G401 (cell line): ENCODE measurements around the gene MBOAT1. TPM values are rescaled to one million over a fixed set of nuclear protein-coding genes. Genes with fewer than 3 reads are reported as not detected.

Experiments
- DNase-seq: peaks from one replicate; pipeline ENCODE4 v3.0.0-alpha.2; 2015; ENCODE audit warnings: low spot score
- in situ Hi-C: cut with HindIII; loops from 2 replicates; pipeline ENCODE4 v1.10.0; 2016; ENCODE audit warnings: low sequenced_read_pairs, mixed read lengths
- total RNA-seq: library from RNA; depleted of rRNA; stranded (reverse); fragments of >200 nt; shearing (Covaris generic); gene quantifications from 2 replicates; pipeline ENCODE4 v1.2.3, GENCODE V29; 2014

The MBOAT1 gene
- total RNA-seq, 1 experiment from 2014 or later: 1.9 TPM

DNA sequence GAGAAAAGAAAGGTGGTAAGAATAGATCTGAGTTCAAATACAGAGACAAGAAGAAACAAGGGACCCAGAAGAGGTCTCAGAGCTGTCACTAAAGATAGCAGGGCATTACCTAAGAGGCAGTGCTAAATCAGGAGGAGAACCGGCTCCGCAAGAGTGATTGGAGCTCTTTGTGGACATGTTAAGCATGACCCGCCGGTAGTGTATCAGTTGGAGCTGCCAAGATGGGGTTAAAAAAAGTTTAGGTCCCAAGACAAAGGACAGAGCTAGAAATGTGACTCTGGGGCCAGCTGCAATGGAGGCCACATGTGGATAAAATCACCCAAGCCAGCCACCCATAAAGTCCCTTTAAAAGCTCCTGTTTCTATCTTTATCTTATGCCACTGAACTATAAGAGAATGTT is 93.4 kb downstream of the MBOAT1 start:
- no peak for DNase-seq
- in situ Hi-C loops: no loop called here

DNA sequence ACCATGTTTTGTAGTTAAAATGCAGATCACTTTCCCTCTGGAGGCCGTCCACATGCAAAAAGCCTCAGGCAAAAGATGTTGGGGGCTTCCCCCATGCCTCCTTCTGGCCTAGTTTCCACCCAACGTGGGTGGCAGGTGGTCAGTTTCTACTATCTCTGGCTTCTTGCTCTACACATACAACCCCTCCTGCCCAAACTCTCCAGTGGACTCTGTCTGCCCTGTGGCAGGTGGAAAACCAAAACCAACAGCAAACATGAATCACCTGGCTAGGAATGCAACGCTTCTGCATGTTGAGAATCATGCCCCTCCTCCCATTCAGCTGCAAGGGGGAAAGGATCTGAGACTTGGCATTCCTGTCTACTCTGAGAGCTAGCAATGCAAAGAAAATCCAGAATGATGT is 94.8 kb downstream of the MBOAT1 start:
- DNase-seq: no peak
- in situ Hi-C loops: no loop called here

DNA sequence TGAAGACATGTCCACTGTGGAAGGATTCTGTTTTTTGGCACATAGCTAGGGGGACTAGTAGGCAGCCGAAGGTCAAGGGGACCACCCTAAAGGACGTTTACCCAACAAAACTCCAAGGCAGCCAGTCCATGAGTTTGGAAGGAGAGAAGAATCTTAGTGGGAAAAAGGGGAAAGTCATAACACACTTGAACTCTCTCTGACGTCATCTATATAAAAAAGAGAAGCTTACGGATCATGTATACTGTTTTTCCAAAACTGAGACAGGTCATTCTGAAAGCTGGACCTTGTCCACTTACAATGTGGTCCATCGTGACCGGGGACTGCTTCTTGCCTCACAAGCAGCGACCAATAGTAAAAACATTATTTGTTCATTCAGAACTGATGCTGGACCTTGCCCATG is 95.5 kb downstream of the MBOAT1 start:
- no peak for DNase-seq
- in situ Hi-C loops: no loop called here

DNA sequence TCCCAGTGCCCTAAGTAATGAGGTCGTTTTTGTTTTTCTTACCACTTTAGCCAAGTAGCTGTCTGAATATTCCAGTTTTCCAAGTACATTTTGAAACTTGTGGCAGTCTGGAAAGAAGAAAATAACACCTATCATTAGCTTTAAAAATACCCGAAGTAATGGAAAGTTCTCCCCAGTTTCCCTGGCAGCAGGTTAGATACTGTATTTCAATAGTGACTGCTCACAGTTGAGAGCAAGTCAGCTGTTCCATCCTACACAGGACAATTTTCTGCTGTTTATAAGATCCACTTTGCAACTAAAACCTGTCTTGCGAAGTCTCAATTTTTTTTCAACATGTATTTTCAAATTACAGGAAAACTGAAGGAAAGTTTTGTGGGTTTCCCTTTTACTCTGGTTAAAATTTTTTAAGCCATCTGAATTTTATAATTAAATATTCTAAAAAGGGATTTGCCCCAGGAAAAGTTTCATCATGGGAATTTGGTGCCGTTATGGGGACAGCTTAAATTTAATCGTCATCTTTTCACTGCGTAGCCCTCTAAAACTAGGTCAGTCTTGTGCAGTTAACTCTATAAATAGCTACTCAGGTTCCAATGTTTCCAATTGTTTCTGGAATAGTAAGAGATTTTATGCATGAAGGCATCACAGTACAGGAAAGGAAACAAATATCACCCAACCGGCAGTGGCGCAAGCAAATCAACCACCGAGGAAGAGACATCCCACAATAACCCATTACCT is 96.9 kb downstream of the MBOAT1 start:
- DNase-seq: no peak
- in situ Hi-C loops: no loop called here

DNA sequence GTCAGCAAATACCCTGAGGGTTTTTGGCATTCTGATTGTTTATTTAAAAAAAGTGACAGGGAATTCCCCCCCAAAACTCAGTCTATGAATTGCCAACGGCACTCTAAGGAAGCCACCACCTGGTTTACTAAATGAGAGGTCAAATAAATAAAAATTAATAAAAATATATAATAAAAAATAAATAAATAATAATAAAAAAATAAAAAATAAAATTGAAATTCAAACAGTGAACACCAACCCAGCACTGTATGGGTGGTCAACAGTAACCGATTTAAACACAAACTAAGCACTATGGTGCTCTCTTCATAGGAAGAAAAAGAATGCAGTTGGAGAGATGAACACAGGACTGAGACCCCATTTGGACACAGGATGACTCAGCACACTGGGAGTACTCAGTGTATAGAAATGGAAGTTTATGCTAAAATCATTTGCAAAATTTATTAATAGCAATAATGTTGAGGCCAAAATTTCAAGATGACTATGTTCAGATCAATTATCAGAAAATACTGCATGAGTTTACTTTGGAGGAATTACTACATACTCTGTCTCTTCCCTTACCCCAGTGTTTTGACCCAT is 98.5 kb downstream of the MBOAT1 start:
- in situ Hi-C loops: no loop called here
- no peak for DNase-seq

DNA sequence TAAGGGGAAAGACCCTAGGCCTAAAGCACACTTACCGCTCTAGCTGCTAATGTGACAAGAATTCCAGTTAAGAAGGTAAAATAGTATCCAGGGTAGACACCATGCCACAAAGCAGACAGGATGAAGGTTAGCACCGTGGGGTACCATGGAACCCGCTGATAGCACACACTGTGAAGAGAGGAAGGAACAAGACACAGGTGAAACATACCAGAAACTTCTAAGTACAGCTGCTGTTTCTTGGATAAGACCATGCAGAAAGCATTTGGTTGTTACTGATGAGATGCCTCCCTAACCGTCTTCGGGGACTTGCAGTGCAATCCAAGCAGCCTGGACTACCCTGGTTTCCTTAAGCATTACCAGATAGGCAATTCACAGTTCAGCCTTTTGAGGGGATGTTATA is 99.4 kb downstream of the MBOAT1 start:
- no peak for DNase-seq
- in situ Hi-C loops: no loop called here

DNA sequence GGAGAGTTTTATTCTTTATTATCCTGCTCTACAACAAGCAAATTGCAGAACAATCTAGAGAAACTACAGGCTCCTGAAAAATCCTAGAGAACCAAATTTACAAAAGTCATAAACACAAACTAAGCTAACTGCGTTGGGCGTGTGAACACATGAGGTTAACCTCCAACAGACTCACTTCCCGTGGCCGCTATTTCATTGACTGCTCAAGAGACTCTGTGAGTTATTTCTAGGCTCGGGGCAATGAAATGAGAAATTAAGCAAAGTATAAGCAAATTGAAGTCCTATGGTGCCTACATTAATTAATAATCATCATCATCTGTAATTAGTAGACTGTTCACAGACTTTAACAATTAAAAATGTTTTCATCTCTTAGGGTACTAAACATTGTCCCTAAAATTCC is 100.0 kb downstream of the MBOAT1 start:
- in situ Hi-C loops: no loop called here
- DNase-seq: no peak

DNA sequence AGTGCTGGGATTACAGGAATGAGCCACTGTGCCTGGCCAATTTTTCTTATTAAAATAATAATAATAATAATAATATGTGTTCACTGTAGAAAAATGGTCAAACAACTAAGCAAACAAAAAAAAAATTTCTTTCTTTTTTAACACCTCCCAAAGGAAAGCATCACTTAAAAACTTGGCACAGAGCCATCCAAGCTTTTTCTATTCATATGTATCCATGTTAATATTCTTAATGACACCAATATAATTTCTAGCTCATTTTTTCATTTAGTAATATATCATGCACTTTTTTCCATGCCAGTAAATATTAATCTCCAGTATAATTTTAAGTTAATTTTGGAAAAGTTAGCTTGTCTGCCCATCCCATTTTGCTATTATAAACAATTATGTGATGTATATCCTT is 101.8 kb downstream of the MBOAT1 start:
- no peak for DNase-seq
- in situ Hi-C loops: no loop called here

DNA sequence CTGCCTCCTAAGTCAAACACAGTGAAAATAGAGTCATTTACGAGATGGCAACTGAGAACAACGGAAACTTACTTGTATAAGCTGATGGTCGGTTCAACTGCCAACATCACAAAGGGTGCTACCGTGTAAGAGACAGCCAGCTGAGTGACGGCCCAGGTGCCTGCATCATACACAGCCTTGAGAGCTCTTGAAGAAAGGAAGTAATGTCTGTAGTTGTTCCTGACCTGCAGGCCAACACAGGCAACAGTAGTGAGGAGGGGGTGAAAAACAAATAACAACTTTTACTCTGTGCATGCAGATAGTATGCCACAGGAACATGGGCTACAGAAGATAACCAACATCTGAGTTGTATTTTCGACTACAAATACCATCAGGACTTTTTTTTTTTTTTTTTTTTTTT is 102.7 kb downstream of the MBOAT1 start:
- DNase-seq: no peak
- in situ Hi-C loops: no loop called here

DNA sequence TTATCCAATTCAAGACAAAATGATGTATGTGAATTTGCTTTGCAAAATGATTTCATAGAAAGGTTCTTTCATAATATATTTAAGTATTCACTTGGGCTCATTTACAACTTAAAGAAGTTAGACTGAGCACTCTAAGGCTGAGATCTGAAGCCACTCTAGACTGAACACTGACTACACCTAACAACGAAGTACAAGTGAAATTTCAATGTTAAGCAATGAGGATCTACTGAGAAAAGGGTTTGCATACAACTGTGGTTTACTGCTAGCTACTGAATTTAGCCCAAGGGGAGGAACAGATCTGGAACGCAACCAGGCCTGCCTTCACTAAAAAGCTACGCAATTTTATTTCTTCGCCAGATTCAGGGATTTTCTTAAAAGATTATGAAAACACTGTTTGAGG is 106.4 kb downstream of the MBOAT1 start:
- in situ Hi-C loops: no loop called here

DNA sequence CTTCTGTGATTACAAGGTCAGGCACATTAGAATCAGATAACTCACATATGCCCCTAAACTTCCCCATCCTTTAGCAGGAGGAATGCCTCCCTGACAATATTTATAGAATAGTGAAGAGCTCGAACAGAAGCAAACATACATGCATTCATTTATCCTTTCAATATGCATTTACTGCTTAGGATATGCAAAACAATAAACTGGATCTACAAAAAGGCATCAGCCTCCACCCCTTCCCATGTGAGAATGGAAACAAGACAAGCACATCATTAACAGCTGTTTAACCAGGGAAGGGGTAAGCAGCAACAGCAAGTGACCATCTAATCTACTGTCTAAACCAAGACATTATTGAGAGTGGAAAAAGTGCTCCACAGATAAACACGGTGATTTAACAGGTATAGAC is 107.6 kb downstream of the MBOAT1 start:
- in situ Hi-C loops: no loop called here
- DNase-seq: no peak

More for the DNA sequence above, 106.4 kb downstream of the MBOAT1 start:
- no peak for DNase-seq

DNA sequence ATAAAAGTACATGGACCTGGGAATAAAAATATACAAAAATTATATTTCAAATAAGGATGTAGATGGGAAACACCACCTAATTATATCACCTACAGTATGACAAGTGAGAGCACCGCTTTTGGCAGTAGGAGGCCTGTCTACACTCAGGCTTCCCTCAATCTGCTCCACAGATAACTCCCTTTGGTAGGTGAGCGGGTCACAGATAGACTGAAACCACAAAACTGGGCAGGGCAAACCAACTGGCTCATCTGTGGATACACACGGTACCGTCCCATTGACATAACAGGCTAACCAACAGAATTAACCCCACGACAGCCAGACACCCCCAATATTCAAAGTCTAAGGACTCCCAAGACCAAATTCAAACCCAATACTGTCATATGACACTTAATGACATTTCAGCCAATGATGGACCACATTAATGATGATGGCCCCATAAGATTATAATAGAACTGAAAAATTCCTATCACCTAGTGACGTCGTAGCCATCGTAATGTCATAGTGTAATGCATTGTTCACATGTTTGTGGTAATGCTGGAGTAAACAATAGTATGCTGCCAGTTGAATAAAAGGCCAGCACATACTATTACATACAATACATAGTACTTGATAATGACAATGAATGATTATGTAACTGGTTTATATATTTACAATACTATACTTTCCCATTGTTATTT is 109.7 kb downstream of the MBOAT1 start:
- in situ Hi-C loops: no loop called here
- DNase-seq: no peak

DNA sequence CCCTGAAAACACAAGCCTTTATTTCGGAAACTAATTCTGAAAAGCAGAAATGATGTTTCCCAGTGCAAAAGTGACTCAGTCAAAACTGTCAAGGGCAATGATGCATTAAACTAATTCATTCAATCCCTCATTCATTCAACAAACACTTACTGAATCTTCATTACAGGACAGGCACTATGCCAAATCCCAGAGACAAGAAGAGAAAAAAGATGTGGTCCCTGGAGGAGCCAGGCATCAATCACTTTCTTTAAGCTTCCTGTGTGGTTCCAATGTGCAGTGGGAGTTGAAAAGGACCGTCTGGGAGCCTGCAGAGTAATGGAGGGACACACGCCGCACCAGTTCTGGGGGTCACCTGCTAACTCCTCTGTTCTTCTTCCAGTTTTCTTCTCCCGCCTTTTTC is 113.1 kb downstream of the MBOAT1 start:
- no peak for DNase-seq
- in situ Hi-C loops: no loop called here

DNA sequence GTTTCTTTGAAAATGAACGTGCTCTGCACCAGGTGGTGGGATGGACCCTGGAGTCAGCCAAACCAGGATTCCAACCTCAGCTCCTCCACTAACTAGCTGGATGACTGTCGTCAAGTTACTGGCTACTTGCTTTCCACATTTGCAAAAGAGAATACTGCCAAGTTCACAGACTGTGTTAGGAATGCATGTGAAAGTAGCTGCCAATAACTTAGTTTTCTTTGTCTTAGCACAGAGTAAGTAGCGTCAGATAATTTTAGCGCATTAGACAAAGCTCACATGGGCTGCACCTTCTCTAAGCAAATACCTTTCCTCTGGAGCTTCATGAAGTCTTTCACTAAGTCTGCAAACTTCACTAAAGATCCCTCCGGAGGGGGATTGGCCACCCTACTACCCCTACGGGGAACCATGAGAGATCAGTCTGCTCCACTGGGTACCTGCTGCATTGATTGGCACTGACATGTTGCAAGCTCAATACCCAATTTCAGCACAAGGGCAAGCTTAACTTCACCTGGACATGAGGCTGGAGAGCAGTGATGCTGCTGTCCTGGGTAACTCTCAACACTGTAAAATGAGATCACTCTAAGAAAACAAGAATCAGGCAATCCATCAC is 113.9 kb downstream of the MBOAT1 start:
- in situ Hi-C loops: no loop called here
- no peak for DNase-seq

DNA sequence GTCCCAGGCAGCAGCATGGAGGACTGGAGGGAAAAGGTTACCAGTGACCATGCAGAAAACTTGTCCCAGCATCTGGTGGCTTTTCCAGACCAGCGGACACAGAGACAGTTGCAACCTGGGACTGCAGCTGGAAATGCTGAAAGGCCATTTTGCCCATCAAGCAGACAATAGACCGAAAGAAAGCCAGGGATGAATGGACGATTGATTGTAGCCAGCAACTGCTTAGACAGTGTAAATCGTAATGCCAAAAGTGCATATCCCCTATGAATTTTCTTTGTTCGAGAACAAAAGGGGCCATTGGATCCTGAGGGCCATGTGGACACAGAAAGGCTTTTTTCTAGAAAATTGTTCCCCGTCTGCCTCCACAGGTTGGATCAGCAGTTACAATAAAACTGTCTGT is 115.7 kb downstream of the MBOAT1 start:
- DNase-seq: no peak
- in situ Hi-C loops: no loop called here

DNA sequence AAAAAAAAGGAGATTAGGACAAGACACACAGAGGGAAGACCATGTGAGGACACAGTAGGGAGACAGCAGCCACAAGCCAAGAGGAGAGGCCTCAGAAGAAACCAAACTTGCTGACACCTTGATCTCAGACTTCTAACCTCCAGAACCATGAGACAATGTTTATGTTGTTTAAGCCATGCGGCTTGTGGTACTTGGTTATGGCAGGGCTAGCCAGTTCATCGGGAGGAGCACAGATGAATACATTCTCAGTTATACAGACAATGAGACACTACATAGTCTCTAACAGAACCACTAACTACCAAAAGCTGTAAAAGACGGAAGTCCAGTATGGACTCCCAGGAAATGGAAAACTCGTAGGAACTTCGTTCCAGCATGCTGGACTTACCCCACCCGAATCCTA is 116.8 kb downstream of the MBOAT1 start:
- in situ Hi-C loops: no loop called here
- DNase-seq: no peak

DNA sequence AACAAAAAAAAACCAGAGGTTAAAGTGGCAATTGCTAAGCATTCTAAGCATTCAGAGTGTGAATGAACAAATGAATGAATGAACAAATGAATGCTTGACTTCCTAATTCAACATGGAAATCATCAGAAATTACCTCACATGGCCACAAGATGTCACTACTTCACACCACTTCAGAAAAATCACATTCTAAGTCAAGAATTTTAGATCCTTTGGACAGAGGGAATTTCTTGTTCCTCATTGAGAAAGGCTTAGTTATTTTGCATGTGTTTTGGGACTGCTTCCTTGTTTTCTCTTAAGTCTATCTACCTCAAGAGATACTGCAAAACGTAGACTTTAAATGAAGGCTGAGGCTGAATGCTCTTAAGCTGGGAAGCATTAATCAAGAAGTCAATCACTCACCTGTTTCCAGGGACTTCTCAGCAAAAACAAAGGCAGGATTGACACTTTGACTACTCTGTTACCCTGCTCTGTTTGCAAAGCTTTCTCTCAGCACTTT is 120.2 kb downstream of the MBOAT1 start:
- in situ Hi-C loops: no loop called here
- peak; percentile 33 for DNase-seq

DNA sequence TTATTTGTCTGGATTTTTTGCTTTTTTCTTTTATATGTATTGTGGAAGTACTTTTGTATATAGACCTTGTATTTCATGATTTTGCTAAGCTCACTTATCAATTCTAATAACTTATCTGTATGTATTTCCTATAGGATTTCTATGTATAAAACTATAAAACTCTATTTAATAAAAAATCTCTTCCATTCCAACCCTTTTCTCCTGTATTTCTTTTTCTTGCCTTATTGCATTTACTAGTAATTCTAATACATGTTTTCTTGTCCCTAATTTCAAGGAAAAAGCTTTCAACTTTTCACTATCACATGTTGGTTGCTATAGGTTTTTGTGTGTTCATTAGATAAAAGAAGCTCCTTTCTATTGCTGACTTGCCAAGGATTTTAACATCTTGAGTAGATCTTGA is 125.3 kb downstream of the MBOAT1 start:
- in situ Hi-C loops: no loop called here

DNA sequence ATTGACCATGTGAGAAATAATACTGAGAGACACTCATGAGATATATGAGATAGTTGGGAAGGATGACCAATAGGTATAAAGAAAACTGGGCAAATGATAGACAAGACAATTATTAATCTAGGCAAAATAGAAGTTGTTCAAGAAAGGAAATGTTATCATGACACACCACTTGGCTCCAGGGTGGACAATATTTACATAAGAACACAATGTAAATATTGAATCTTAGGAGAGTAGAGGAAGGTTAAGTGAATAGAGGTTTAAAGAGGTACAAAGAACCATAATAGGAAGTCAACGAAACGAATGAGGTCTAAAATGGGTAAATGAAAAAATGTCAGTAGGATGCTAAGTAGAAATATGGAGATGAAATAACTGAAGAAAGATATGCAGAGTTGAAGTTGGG is 126.5 kb downstream of the MBOAT1 start:
- in situ Hi-C loops: no loop called here
- no peak for DNase-seq

More for the DNA sequence above, 125.3 kb downstream of the MBOAT1 start:
- DNase-seq: no peak

DNA sequence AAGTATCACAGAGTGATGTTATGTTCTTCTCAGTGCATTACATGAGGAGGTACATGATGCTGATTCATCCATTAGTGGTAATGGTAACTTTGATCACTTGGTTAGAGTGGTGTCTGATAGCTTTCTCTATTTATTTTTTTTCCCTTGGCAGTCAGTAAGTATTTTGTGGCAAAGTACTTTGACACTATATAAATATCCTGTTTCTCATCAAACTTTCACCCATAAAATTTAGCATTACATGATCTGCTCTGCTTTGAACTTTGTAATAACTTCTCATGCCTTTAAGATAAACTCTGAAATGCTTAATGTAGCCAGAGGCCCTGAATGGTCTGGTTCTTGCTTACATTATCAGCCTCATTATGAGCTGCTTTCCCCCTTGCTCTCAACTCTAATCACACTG is 127.9 kb downstream of the MBOAT1 start:
- no peak for DNase-seq
- in situ Hi-C loops: no loop called here
